ENCODE data around the gene GART.
"Not testable (repeated sequence)": the region's sequence is repeated elsewhere in the genome, so short reads cannot be mapped to it uniquely, and the experiment has no call there.

Gene GART

DNA sequence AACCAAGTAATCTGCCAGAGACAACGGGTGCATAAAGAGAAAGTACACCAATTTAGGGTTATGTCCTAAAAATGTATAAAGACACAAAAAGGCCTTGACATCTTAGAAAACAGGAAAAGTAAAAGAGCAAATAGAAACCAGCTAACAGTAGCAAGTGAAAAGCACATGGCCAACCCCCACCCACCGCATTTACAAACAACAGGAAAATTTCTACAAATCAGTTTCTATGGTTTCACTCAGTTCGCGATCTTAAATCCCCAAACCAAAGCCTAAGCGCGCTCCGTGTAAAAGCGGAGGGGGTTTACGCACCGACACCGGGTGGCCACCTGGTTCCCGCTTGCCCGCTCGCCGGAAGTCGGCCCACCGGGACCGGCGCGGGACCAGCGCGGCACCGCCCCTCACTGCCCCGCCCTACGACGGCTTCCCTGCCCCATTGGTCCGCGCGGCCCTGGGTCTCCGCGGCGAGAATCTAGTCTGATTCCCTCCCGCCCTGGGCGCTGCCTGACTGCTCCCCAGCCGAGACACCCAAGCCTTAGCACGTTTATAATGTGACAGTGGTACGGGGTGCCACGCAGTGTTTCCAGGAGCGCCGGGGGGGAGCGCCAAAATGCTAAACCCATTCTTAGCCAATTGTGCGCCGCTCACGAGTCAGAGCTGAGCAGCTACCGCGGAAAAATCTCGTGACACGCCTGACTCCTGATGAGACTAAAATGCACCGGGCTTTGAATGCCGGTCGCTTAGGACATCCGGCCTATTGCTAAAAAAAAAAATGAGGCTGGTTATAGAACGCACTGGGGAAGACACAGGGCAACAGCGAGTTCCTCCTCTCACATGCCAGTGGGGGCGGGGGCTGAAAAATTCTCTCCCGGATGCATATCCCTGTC is at the start of gene GART:
Gene GART, minus strand, starts transcription at position 362 of the 884 bp plus-strand sequence. CDS start 2,802 bp downstream, outside the sequence.
- peak; percentile 81 for DNase-seq

DNA sequence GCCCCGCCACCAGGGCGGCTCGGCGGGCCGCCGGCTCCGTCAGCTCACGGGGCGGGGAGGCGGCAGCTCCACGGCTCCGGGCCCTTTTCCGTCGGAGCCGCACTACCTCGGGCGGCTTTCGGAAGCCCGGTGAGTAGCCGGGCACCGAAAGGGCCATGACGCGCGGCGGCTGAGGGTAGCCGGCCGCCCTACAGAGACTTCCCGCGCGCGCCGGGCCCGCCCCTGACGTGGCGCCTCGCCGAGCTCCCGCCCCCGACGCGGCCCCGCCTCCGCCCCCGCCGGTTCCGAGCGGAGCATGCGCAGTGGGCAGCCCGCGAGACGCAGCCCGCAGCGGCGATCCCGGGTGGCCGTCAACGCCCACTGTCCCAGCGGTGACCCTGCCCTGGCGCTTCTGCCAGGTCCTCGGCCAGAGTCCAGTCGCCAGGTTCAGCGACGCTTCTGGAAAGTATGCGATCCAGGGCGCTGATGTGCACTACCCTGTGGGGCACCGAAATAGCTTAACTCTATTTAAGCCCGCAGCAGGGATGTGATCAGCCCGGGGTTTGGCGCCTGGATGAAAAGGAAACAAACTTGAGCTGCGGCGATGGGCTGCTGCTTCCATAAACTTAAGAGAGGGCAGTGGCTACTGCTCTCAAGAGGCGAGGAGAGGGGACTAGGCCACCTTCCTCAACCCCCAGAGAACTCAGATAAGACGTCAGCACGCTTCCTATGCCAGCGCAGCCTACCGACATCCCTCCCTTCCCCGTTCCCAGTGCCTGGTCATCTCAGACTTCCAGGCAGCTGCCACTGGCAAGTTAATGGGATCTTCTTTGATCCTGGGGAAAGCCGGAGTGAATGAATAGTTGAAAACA is 46.8 kb upstream of the GART start, which contains the start of gene DONSON:
Gene DONSON, minus strand, starts transcription at position 200 of the 851 bp plus-strand sequence. Its CDS starts 43 bp downstream, at position 157.
- peak; percentile 92 for DNase-seq

DNA sequence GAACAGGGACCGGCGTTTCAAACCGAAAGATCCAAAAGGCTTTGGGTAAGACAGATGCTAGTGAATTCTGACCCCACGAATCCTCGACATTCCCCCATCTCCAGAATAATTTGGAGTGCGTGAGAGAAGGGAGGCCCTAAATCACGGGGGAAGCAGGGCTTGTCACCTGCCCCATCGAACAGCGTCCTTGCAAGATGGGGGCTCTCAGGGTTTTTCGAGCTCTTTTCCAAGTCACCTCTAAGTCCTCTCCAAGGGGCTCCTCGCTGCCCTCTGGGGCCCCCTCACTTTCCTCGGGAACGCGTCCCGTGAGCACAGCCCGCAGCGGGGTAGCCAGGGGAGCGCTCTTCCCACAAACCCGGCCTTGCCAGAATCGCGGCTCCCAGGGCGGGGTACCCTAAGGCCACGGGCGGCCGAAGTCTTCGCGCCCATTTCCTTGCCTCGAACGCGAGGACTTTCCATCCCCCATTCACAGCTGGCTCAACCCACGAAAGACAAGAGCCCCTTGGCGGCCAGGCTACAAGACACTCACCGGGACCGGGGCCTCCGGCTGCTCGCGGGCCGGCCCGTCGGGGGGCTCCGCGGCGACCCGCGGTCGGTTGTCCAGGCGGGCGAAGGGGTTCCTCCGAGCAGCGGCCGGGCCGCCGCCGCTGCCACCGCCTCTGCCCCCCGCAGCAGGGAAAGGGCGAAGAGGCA is 46.0 kb upstream of the GART start:
- DNase-seq: no peak

DNA sequence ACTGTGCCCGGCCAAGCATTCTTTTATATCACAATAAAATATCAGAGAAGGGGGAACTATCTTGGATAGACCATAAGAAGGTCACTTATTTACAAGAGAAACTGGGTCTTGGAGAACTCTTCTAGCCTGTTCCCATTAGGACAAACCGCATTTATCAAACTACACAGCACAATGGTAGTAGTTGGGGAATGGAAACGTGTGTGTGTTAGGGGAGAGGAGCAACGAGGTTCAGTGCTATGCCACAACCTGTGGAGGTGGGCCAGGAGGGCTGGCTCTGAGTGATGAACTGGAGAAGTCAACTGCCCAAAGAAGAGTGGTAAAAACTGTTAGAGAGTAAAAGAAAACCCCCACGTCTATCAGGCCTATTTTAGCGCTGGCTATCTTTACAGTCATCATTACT is 45.0 kb upstream of the GART start:
- DNase-seq: no peak

DNA sequence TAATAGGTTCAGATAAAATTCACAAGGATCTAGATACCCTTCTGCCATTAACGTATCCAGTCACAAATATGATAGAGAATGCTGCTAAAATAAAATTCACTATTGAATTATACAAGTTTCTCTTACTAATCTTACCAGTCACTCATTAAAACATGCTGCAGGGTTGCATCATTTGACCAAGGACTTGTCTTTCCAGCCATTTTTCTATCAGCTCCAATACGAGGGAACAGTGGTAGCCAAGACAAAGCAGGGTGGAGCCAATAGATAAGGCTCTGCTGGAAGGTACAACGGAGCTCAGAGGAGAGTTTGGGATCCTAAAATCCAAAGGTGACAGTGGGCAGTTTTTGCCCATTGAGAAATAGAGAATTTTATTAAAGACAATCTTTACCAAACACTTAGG is 42.5 kb upstream of the GART start:
- no peak for DNase-seq

DNA sequence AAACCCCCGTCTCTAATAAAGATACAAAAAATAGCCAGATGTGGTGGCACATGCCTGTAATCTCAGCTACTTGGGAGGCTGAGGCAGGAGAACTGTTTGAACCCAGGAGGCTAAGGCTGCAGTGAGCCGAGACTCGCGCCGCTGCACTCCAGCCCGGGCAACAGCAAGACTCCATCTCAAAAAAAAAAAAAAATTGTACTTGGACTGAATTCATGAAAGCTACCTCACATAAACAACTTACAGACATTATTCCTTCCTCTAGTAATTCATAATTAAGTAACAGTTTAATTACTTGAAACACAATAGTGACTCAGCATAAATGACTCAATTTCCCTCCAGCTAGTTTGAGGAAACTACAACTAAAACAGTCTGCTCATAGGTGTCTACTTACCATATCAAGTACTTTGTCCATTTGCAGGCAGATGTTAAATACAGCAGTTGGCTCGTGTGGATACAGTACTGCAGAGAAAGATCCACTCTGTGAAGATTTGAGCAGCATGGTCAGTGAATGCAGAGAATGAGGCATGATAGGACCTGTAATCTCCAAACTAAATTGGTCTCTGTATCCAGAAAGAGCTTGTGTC is 37.1 kb upstream of the GART start:
- no peak for DNase-seq

DNA sequence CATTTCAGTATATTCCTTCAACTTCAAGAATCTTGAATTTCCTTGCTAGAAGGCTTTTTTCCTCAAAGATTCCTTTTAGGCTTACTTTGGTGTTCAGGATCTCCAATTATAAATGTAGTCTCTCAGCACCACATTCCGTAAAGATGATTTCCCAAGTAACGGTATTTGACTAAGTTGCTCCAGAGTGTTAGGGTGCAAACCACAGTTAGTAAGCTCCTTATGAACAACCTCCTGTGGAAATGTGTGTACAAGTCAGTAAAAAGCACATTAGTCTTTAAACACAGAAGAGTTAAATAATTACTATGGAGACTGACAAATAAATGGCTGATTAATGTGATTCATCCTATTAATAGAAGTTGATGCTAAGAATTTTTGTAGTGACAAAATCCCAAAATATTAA is 36.3 kb upstream of the GART start:
- DNase-seq: no peak

DNA sequence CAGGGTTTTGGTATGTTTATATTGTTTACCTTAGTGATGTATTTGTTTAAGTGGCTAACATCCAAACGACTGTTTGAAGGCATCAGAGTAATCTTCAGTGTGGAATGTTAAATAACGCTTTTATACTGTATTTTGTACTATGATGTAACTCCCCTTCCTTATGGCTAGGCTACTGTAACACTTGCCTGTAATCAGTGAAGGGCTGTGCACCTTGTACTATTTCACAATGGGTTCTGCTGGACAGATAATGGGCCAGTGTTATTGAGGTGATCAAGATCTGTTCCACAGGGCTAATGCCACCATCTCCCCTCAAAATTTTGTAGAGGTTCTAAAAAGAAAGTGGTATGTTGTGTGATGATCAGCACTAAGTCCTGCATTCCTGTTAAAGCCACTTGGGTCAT is 34.8 kb upstream of the GART start:
- not testable (repeated sequence) for DNase-seq

DNA sequence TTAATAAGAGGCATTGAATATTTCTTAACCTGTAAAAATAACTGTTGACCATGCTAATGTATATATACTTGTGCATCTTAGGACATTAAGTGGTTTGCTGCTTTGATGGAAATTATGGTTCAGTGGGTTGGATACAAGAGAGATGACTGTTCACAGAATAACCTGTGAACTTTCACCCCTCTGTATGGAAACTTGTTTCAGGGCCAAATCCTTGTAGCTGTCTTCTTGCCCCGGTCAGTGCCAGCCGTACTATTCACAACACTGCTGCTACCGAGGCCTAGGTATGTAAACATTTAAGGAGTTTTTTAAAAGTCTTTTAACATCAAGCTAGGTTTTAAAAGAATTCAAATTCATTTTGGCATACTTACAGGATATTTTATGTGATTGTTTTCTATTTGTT is 30.4 kb upstream of the GART start:
- DNase-seq: no peak

DNA sequence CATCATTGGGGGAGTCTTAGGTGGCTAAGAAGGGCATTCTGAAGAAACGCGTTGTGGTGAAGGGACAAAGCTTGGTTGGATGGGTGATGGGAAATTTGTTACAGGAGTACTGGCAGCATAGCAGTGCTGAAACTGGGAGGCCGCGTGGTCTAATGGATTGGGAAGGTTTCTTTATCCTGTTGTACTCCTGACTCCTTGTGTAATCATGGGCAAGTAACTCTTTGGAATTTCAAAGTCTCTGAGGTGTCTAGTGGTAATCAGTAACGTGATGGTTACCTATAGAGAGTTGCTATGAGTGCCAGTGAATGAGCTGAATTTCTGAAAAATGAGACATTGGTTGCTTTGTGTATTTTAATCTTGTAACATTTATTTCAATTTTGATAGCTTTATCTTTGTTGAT is 28.1 kb upstream of the GART start:
- no peak for DNase-seq

DNA sequence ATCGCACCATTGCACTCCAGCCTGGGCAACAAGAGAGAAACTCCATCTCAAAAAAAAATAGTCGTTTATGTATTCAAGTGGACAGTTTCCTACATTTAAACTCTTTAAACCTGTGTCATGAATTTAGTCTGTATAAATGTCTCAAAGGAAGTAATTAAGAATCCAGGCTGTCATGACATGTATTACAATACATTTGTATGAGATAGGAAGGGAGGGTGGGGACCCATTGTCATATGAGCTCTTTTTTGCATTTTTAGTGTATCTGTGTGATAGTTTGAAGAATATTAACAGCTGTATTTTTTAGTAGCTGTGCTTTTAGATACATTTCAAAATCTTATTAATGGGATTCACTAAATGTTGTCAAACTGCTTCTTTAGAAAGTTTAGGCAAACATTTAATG is 26.5 kb upstream of the GART start:
- DNase-seq: no peak

DNA sequence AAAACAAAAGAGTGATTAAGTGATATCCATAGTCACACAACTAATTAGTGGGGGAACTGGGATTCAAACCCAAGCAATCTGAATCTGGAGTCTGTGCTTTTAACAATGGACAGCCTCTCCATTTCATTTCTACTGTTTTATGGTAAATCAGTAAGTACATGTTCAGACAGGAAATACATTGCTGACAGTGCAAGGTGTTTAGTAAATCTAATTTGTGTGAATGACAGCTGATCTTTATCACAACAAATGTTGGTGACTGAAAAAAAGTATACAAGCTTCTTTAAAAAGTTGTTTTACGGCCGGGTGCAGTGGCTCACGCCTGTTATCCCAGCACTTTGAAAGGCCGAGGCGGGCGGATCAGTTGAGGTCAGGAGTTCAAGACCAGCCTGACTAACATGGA is 26.0 kb upstream of the GART start:
- no peak for DNase-seq

DNA sequence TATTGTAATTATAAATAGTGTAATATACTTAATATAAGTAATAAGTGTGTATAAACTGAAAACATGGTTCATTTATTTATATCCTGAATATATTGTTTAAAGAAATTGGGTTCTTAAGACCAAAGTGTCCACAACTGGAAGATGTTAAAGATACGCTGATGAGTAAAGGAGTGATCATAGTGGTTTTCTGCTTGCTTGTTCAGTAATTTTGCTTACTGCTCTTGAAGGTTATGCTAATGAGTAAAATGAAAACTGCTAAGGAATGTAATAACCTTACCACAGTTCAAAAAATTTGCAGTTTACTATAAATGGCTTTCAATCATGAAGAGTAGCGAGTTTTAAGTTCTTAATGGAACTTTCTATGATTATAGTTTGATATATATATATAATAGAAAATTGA is 24.6 kb upstream of the GART start:
- DNase-seq: no peak

DNA sequence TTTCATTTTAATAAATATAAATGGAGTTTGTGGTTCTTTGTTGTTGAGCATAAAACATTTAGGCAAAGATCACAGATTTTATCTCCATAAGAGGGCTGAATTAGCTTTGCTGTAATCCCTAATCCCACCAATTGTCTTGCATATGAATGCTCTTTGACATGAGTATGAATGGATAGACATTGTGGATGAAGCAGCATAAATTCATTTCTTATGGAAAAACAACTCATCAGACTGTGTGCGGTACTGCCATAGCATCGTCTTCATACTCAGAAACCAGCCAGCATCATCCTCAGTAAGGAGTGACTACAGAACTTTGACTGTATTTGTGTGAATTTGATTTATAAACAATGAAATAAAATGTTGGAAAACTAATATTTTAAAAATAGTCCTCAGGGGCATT is 20.5 kb upstream of the GART start:
- no peak for DNase-seq

DNA sequence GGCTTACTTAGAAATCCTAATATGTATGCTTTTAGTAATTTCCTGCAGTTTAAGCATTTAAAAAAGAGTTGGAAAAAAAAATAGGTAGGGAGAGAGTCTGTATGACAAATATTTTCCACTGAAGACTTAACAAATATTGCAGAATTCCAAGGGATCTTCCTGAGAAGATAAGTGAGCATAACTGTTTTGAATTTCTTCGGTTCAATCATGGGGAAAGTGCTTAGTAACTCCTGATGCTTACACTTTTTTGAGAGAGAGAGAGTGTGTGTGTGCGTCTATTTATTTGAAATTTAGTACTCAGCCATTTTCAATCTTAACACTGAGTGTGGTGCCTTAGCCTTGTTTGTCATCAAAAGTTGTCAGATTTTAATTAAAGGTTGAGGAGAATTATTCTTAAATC is 19.5 kb upstream of the GART start:
- no peak for DNase-seq

DNA sequence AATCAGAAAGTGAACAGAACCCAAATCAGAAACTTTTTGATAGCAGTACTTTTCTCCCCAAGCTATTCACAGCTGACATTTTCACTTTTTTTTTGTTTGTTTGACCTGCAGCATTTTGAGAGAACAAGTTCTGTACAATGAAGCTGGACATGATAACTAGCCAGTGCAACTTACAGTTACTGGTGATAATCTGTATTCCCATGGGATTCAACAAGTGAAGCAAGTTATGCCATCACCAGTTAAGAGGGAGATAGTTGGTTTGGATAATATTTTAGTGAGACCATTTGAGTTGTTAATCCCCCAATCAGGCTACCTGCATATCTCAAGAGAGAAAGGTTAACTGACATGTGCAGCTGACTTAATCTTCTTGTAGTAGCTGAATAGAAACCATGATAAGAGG is 19.0 kb upstream of the GART start:
- DNase-seq: no peak

DNA sequence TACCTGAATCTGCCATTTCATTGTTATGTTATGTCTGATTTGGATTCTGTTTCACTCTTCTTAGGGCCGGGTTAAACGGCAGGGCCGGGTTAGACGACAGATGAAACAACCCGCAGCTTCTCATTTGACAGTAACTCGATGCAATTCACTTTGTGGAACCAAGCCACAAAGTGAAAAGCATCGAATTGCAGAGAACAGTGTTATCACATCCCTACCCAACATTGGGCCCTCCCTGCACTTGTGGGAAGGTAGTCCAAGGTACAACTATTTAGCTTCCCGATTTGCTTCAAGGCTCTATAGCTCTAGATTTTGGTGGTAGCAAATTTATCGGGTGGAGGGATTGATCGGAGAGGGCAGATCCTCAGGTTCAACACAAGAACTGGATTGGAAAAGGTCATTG is 17.9 kb upstream of the GART start:
- DNase-seq: no peak

DNA sequence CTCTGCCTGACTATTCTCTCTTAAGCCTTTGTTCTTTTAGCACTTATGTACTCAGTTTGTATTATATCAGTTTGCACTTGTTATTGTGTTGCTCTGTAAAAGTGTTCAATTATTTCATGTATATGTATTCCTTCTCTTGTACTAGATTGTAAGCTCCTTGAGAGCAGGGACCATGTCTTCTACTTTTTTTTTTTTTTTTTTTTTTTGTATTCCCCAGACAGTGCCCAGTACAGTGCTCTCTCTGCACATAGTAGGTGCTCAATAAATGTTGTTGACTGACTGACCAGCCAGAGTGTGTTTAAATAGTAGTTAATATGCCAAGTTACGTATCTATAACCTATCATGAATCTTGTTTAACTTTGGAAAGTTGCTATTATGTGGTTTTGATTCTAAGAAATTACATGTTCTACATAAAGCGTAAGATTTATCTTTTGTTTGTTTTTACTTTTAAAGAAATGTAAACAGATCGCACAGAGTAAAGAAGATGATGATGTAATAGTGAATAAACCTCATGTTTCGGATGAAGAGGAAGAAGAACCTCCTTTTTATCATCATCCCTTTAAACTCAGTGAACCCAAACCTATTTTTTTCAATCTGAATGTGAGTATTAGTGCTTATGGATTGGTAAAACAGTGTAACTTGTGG is 17.0 kb upstream of the GART start:
- no peak for DNase-seq

DNA sequence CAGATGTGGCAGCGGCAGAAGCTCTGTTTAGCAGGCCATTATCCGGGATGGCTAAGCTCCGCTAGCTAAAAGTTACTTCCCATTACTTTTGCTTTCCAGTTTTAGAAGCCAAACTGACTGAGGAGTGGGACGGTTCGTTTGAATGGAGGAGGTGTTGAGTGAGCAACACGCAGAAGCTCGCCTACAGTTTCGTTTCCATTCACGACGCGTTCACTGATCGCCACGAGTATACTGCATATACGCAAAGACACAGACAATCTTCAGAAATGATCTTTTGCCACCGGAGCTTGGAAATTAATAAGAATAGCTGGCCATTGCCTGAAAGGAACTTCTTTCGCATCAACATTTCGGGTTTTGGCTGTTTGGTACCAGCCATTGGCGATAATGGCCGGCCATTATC is 15.5 kb upstream of the GART start:
- no peak for DNase-seq

DNA sequence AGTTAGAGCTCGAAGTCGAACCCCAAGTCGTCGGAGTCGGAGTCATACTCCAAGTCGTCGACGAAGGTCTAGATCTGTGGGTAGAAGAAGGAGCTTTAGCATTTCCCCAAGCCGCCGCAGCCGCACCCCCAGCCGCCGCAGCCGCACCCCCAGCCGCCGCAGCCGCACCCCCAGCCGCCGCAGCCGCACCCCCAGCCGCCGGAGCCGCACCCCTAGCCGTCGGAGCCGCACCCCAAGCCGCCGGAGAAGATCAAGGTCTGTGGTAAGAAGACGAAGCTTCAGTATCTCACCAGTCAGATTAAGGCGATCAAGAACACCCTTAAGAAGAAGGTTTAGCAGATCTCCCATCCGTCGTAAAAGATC is 13.0 kb upstream of the GART start:
- DNase-seq: no peak

DNA sequence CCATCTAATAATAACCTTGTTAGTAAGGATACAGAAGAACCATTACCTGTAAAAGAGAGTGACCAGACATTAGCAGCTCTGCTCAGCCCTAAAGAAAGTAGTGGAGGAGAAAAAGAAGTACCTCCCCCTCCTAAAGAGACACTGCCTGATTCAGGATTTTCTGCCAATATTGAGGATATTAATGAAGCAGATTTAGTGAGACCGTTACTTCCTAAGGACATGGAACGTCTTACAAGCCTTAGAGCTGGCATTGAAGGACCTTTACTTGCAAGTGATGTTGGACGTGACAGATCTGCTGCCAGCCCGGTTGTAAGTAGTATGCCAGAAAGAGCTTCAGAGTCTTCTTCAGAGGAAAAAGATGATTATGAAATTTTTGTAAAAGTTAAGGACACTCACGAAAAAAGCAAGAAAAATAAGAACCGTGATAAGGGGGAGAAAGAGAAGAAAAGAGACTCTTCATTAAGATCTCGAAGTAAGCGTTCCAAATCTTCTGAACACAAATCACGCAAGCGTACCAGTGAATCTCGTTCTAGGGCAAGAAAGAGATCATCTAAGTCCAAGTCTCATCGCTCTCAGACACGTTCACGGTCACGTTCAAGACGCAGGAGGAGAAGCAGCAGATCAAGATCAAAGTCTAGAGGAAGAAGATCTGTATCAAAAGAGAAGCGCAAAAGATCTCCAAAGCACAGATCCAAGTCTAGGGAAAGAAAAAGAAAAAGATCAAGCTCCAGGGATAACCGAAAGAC is 12.5 kb upstream of the GART start:
- no peak for DNase-seq
